K562 treated with DMSO at 1 percent for 48 hours (cell line): ENCODE measurements around the gene TAS1R1. TPM values are rescaled to one million over a fixed set of nuclear protein-coding genes. Genes with fewer than 3 reads are reported as not detected.

Experiments
- total RNA-seq: library from RNA; unstranded; fragments of 300-600 nt; gene quantifications from 2 replicates; pipeline ENCODE4 v1.2.3, GENCODE V29; 2022; ENCODE audit warnings: low replicate concordance; ENCODE audit errors: extremely low read depth

Gene TAS1R1
- total RNA-seq, result not detected in 2 replicates

DNA sequence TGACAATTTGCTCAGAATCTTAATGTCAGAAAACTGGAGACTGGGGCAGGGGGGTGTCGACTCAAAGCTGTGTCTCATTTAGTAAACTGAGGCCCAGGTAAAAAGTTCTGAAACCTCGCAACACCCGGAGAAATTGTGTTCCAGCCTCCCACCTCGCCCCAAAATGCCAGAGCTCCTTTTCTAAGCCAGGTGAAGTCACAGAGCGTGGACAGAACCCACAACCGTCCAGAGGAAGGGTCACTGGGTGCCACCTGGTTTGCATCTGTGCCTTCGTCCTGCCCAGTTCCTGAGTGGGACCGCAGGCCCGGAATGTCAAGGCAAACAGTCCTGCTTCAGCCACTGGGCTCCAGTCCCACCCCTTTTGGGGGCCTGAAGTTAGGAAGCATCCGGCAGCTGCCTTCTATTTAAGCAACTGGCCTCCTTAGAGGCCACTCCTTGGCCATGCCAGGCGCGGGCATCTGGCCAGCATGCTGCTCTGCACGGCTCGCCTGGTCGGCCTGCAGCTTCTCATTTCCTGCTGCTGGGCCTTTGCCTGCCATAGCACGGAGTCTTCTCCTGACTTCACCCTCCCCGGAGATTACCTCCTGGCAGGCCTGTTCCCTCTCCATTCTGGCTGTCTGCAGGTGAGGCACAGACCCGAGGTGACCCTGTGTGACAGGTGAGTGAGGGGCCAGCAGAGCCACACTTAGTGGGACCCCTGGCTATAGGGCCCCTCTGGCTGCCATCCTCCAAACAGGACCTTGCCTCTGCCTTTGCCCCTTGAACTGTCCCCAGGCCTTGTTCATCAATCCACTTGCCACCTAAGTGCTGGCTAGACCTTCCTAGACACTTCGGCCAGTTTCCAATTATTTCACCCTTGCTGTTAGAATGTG, at the start of gene TAS1R1:
TSS of gene TAS1R1 (plus strand) at position 401 of the 872 bp plus-strand sequence. CDS start at position 468, 67 bp downstream.

DNA sequence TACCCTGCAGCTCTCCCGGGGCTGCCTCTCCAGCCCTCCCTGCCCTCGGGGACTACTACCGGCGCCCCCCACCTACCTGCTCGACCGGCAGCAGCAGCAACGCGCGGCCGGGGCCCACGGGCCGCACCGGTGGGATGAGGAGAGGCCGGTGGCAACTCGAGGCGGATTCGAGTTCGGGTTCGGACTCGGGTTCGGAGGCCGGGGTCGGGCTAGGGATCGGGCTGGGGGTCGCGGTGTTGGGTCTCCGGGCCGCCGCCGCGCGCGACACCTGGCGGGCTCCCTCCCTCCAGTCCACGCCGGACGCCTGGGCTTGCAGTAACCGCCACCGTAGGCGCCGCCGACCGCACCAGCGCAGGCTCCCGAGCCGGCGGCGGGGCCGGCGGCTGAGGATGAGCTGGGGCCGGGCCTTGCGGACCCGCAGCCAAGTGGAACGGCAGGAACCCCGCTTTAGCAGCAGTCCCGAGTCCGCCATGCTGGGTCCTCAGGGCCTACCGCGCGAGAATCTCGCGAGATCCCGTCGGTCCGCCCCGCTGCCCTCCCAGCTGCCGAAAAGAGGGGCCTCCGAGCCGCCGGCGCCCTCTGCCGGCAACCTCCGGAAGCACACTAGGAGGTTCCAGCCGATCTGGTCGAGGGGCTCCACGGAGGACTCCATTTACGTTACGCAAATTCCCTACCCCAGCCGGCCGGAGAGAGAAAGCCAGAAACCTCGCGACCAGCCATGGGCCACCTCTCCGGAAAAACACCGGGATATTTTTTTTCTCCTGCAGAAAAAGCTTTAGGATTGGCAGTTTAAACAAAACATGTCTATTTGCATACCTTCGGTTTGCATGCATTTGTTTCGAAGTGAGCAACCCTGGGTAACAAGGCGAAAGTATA, 838 bp upstream of the TAS1R1 start, which contains the start of gene NOL9:
TSS of gene NOL9 (minus strand) at position 483 of the 876 bp plus-strand sequence. CDS start at position 472, 11 bp downstream.

GRCh38 chr1:6579374-6580118, 24.4 kb downstream of the TAS1R1 start, which contains the start of gene ZBTB48:
Gene ZBTB48, plus strand, starts transcription at chr1:6579994. Its CDS starts 616 bp downstream, at chr1:6580610.

GRCh38 chr1:6602669-6603237, 47.6 kb downstream of the TAS1R1 start, which contains the start of gene KLHL21:
Gene KLHL21, minus strand, starts transcription at chr1:6602869. Its CDS starts 52 bp downstream, at chr1:6602817.

DNA sequence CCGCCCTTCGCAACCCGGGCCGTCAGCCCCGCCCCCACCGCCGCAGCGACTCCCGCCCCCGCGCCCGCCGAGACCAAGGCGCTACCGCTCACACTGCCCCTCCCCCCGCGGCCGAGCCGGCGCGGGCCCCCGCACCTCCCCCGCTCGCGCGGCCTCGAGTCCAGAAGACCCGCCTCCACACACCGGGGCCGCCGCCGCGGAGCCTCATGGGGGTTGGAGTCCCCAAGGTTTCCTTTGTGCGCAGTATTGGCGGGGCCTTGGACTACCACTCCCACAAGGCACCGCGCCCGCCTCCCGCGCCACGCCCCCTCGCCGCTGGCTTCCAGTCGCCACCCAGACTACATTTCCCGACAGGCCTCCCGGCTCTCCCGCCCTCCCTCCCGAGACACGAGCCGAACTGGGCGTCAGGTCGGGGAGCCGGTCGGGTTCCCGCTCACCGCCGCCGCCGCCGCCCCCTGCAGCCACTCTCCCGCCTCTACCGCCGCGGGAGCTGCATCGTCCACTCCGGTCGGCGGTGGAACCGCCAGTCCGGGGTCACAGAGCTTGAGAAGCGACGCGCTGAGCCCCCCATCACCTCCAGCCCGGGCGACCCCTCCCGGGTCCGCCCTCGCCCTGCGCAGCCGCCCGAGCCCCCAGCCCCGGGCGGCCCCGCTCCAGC, 58.4 kb downstream of the TAS1R1 start, which contains the start of gene PHF13:
TSS of gene PHF13 (plus strand) at position 371 of the 658 bp plus-strand sequence. CDS start 336 bp downstream, outside the sequence.

DNA sequence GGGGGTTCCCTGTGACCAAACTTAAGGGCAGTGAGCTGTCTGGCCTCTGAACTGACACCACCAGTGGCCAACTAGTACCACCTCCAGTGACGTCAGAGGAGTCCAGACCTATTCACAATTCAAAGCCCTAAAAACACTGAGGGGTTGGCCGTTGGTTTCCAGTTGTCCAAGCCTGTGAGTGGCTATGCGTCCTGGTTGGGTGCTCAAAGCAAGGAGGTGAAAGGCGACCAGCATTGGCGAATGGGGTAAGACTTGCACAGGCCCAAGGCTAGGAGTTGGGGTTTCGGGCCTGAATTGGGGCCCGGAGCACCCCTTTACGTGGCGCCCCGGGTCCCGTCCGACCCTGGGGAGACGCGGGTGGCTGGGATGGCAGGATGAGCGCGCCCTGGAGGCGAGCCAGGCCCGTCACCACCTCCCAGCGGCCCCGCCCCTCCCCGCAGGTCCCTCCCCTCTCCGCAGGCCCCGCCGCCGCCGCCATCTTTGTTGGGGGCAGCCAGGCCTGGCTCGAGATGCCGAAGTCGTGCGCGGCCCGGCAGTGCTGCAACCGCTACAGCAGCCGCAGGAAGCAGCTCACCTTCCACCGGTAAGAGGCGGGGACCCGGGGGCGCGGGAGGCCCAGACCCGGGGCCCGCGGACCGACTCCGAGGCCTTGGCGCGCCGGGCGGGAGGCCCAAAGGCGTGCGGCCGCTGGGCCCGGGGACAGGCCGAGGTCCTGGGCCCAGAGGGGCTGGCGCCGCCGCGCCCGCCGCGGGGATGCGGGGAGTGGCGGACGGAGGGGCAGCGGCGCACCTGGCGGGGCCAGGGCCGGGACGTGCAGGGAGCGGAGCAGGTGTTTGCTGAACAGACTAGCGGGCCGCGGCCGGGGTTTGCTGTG, 69.8 kb downstream of the TAS1R1 start, which contains the start of gene THAP3:
TSS of gene THAP3 (plus strand) at position 159 of the 874 bp plus-strand sequence. CDS start at position 510, 351 bp downstream.

Other genes starting within 250 kb of the TAS1R1 start
- gene ACOT7, start 161.5 kb upstream of the TAS1R1 start, total RNA-seq, result not detected in 2 replicates
- gene HES2, start 135.4 kb upstream of the TAS1R1 start, total RNA-seq, result not detected in 2 replicates
- not detected in 2 replicates for gene ESPN, start 130.5 kb upstream of the TAS1R1 start, total RNA-seq
- gene TNFRSF25, start 89.1 kb upstream of the TAS1R1 start, total RNA-seq, result not detected in 2 replicates
- not detected in 2 replicates for gene PLEKHG5, start 63.6 kb upstream of the TAS1R1 start, total RNA-seq
- not detected in 2 replicates for gene NOL9, start 794 bp upstream of the TAS1R1 start, total RNA-seq
- gene ZBTB48, start 24.7 kb downstream of the TAS1R1 start, total RNA-seq, result not detected in 2 replicates
- 133 TPM in 1 of 2 replicates, not detected in the other for gene KLHL21, start 47.6 kb downstream of the TAS1R1 start, total RNA-seq
- gene PHF13, start 58.4 kb downstream of the TAS1R1 start, total RNA-seq, result not detected in 2 replicates
- not detected in 2 replicates for gene THAP3, start 69.6 kb downstream of the TAS1R1 start, total RNA-seq
- not detected in 2 replicates for gene DNAJC11, start 146.5 kb downstream of the TAS1R1 start, total RNA-seq
- not detected in 2 replicates for gene CAMTA1, start 230.1 kb downstream of the TAS1R1 start, total RNA-seq